Retinal pigment epithelial cell (primary cell): ENCODE data around the gene LVRN.

Experiments used
- DNase-seq: peaks from one replicate; pipeline ENCODE4 v3.0.0-alpha.2; 2010; ENCODE audit warnings: low read depth
- H3K4me3 ChIP-seq: 2 replicates; pipeline ENCODE4 v1.5.1; 2011; ENCODE audit warnings: mild to moderate bottlenecking, low read length, control low read depth, moderate library complexity
- CTCF ChIP-seq: conservative IDR thresholded peaks from 2 replicates; pipeline ENCODE4 v1.5.1; 2011; ENCODE audit warnings: low read depth, low read length, control low read depth, inconsistent platforms

LVRN gene

GRCh38 chr5:115995351-115995750 lies 33.1 kb downstream of the LVRN start:
- DNase-seq, result no peak
- no peak overlapping the region for H3K4me3 ChIP-seq
- TF ChIP-seq CTCF, result no peak

- no peak for TF ChIP-seq CTCF
- no peak for DNase-seq
- H3K4me3 ChIP-seq, result no peak overlapping the region
These were observed 40.0 kb downstream of the LVRN start for GRCh38 chr5:116002116-116002906.

GRCh38 chr5:116004248-116004647 lies 42.0 kb downstream of the LVRN start:
- DNase-seq, result no peak
- H3K4me3 ChIP-seq, result no peak overlapping the region
- no peak for TF ChIP-seq CTCF

GRCh38 chr5:116009806-116010205 lies 47.5 kb downstream of the LVRN start:
- H3K4me3 ChIP-seq, result no peak overlapping the region
- no peak for DNase-seq
- TF ChIP-seq CTCF, result no peak

GRCh38 chr5:116011046-116011445 lies 48.8 kb downstream of the LVRN start:
- TF ChIP-seq CTCF, result no peak
- H3K4me3 ChIP-seq, result no peak overlapping the region
- DNase-seq, result no peak

GRCh38 chr5:116013207-116013785 lies 51.0 kb downstream of the LVRN start:
- DNase-seq, result no peak
- no peak overlapping the region for H3K4me3 ChIP-seq
- no peak for TF ChIP-seq CTCF

- no peak for DNase-seq
- H3K4me3 ChIP-seq, result no peak overlapping the region
- TF ChIP-seq CTCF, result no peak
These were observed 51.7 kb downstream of the LVRN start for GRCh38 chr5:116013936-116014335.
